GM21619 (cell line): ENCODE data around the gene NOTO.
A peak's percentile ranks its signal among the peaks of the same experiment; 100 is the strongest.

Experiments used
- ATAC-seq: cut with Tn5 transposase; IDR thresholded peaks from one replicate; pipeline ENCODE4 v1.9.1; 2021; ENCODE audit not compliant: unreplicated experiment

The NOTO gene

GRCh38 chr2:73233932-73234832 is 31.8 kb downstream of the NOTO start, which contains the start of gene CCT7:
CCT7 (plus strand) TSS chr2:73234308; CDS start chr2:73234379, 71 bp downstream.
- peak; percentile 60 for ATAC-seq

DNA sequence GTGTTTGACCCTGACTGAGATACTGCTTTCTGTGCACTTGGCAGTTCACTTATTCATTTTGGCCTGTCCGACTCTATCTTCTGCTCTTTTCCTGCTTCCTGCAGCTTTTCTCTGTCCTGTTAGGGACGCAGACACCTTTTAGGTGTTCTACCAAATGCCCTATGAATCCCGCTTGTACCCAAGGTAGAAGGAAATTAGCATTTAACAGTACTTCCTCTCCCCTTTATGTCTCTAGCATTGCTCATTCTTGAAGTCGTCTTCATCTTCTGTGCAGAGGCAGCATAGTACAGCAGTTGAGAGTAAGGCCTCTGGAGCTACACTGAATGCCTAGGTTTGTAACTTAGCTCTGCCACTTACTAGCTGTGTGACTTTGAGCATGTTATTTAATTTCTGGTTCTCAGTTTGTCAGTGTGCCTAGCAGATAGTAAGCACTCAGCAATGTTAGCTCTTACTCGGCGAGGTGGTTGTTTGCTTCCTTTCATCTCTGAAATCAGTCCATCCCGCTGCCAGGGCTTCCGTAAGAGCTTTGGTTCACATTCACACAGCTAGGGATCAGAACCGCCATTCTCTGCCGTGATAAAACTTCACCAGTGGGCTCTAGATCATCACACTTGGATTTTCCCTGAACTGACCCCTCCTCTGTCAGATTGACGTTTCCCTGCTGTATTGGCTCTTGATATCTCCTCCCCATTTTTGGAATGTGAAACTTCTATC is 33.1 kb downstream of the NOTO start:
- no peak for ATAC-seq

DNA sequence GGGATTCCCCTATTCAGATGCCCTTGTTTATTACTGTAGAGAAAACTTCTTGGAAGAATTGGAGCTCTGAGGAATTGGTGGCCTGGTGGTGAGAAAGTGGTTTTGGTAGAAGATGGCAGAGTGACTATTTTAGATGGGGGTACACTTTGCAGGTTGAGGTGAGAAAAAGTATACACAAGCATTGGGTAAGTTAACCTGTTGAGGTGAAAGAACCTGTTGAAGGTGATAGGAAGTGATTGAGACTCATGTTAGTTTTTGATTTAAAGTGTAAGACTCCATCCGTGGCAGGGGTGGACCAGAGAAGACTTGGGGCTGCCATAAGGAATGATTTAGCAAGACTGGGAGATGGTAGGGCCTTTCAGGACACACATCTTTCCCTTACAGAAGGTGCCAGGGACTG is 34.8 kb downstream of the NOTO start:
- no peak for ATAC-seq

DNA sequence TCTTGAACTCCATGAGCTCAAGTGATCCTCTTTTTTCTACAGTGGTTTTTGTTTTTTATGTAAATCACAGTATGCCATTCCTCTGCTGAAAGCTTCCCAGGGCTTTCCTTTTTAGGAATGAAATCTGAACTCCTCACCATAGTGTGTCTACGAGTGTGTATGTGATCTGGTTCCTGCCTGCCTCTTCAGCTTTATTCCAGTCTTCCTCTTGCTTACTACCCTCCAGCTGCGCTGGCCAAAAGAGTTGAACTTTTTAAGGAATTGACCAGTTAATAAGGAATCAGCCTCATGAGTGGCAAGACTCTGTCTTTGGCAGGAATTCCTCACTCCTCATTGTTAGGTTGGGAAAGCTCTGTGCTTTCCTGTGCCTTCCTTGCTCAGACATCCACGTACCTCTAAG is 35.8 kb downstream of the NOTO start:
- no peak for ATAC-seq

GRCh38 chr2:73238976-73239375 is 36.6 kb downstream of the NOTO start:
- no peak for ATAC-seq

DNA sequence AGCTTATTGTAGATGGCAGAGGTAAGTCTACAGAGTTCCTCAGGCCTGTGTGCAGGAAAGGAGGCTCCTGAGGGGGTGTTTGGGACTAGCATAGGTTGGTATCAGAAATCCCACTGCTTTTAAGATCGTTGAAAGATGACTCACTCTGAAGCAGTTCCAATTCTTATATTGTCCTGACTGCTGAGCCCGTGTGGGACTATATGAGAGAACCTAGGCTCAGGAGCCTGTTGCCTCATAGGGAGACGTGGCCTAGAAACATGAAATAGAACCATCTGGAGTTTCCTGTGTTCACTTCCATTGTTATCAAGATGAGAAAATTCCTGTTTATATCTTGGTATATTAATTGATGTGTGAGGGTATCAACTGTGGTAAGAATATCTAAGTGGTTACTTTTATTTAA is 37.4 kb downstream of the NOTO start:
- no peak for ATAC-seq

DNA sequence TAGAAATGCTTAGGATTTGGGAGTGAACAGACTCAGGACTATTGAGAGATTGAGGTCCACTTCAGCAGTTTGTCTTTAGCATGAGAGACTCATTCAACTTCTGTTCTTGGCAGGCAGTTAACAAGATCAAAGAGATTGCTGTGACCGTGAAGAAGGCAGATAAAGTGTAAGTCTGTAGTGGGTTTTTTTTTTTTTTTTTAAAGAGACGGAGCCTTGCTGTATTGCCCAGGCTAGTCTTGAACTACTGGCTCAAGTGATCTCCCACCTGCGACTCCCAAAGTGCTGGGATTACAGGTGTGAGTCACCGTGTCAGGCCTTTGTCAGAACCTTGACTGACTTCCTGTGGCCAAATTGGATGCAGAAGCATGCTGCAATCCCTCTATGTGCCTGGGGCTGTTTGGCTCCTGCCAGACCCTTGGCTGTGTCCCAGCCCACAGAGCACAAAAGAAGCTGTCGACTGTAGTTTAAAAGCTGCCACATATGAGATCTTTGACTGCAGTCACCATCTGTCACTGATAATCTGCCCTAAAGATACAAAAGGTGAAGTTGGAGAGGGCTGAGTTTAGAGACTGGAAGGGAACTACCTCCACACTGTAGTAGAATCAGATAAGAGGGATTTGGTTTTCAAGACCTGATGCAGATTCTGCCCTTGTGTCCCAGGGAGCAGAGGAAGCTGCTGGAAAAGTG is 41.7 kb downstream of the NOTO start:
- no peak for ATAC-seq

DNA sequence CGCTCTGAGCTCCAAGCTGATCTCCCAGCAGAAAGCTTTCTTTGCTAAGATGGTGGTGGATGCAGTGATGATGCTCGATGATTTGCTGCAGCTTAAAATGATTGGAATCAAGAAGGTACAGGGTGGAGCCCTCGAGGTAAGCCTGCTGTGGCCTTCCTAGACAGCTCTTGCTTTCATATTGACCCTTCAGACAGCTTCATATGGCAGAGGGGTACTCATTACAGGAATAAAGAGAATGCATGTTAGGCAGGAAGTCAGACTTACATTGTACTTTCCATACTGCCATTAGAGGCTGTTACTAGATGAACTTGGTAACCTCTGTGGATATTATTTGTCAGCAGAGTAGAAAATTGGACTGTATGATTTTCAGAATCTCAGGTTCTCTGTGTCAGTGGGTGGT is 42.2 kb downstream of the NOTO start:
- no peak for ATAC-seq

- ATAC-seq, result no peak
Observed at GRCh38 chr2:73246850-73247249, 44.5 kb downstream of the NOTO start.

DNA sequence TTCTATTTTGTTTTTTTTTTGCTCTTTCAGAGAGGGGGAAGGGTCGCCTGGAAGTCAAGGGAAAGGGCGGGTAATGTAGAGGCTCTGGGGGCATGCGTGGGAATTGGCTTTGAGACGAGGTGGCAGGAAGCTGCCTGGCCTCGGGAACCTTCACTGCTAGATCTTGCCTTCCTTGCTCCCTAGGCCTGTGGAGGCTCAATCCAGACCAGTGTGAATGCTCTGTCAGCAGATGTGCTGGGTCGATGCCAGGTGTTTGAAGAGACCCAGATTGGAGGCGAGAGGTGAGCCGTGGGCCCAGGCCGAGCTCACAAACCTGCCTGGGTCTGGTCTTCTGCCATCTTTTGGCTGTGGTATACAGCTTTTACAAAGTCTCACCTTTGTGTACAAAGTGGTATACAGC is 47.3 kb downstream of the NOTO start:
- no peak for ATAC-seq

DNA sequence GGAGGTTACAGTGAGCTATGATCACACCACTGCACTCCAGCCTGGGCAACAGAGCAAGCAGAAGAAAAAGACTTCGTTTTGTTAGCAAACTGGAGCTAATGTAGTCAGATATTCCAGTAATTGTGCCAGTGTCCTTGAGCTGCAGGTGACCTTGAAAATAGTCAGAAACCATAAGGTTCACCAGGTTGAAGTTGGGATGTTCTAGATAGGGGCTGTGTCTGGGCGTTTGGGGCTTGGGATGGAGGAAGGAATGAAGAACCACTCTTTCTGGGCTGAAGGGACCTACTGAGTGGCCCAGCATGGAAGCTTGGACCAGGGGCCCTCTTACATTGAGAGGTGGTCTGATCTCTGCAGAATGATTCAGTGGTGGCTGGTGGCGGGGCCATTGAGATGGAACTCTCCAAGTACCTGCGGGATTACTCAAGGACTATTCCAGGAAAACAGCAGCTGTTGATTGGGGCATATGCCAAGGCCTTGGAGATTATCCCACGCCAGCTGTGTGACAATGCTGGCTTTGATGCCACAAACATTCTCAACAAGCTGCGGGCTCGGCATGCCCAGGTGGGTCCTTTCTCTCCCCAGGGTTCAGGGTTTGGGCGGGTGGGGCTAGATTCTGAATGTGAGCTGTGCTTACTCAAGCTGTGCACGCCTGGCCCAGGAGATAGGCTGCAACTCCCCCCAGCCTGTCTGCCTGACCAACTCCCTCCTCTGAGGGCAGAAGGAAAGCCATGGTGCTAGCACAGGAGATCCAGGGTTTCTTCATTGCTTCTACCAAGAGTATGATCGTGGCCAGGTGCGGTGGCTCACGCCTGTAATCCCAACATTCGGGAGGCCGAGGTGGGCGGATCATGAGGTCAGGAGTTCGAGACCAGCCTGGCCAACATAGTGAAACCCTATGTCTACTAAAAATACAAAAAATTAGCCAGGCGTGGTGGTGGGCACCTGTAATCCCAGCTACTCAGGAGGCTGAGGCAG is 48.8 kb downstream of the NOTO start:
- ATAC-seq, result no peak

DNA sequence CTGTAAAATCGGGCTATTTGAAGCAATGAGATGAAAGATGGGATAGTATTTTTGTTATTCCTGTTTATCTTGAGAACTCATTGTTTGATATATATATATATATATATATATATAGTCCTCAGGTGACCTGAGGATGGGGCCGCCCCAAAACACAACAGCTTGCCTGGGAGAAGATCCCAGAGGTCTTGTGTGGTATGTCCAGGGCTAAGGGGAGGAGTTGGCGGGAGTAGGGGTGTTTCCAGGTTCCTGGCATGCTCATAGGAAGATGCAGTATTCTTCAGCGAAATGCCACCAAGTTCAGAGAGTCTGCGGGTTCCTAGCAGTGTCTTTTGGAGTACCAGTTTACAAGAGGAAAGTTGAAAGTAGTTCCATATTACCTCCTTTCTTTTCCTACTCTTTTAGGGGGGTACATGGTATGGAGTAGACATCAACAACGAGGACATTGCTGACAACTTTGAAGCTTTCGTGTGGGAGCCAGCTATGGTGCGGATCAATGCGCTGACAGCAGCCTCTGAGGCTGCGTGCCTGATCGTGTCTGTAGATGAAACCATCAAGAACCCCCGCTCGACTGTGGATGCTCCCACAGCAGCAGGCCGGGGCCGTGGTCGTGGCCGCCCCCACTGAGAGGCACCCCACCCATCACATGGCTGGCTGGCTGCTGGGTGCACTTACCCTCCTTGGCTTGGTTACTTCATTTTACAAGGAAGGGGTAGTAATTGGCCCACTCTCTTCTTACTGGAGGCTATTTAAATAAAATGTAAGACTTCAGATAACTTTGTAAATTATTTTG is 50.1 kb downstream of the NOTO start:
- ATAC-seq, result no peak

DNA sequence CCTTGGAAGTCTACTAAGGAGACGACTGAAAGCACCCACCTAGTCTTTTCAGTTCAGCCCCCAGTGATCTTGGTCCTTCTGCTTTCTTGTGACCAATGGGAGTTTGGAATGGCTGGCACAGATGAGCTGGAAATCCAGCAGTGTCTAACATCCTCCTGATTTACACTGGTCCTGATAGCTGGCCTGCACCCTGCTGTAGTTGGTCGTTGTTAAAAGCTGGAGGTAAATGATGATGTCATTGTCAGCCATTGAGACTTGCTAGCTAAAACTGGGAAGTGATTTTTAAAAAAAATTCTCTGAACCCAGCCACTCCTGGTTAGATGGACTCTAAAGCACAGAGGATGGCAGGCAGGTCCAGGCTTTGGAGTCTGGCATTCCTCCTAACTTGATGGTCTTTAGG is 51.0 kb downstream of the NOTO start:
- ATAC-seq, result no peak

GRCh38 chr2:73253901-73254300 is 51.5 kb downstream of the NOTO start:
- ATAC-seq, result no peak

DNA sequence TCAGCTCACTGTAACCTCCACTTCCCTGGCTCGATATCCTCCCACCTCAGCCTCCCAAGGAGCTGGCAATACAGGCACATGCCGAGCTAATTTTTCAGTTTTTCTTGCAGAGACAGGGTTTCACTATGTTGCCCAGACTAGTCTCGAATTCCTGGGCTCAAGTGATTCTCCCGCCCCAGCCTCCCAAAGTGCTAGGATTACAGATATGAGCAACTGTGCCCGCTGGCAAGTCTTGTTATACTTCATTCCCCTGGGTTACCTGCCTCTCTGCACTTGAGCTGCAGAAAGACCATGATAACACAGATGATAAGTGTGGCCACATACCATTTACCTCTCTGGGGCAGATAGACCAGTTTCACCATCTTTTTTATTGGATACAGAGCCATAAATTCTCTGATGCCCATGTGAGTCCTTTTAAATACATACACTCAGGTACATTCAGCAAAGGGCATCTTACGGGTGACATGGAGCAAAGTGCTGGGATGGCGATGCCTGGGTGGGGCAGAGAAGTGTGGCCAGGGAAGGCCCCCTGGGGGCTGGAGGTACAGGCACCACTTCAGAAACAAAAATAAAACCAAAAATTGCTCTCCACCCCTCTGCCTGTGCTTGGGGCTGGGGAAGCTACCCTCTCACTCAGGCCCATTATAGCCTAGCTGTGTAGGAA is 52.1 kb downstream of the NOTO start:
- no peak for ATAC-seq

- no peak for ATAC-seq
Observed at GRCh38 chr2:73255007-73255644, 52.8 kb downstream of the NOTO start.

GRCh38 chr2:73255907-73256617 is 53.7 kb downstream of the NOTO start:
- no peak for ATAC-seq

DNA sequence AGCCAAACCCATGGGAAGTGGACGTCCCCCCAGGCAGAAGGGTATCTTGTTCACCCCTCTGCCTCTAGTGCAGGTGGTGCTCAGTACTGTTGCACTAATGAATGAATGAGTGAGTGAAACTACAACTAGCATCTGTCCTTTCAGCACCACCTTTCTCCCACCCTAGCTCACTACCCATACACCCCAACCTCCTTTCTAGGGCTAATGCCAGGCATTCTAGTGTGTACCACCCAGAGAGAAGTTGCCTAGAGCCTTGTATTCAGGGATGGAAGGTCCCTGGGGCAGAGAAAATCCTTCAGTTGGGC is 54.2 kb downstream of the NOTO start:
- ATAC-seq, result no peak
